Transverse colon (tissue), 4 donors: Measurements from ENCODE around the gene EYS.

Source experiments
- CTCF ChIP-seq, 5 experiments: fragments of 200-600 bp in 3 of 5; fragments of 450-650 bp in 2 of 5; sonication (generic) in 3 of 5; IDR thresholded peaks; 1 replicate in 2 of 5; 2 replicates in 3 of 5; pipeline ENCODE4 v1.5.1; 2016 to 2017; ENCODE audit warnings: antibody characterized with exemption in 5 of 5, inconsistent platforms in 3 of 5, mild to moderate bottlenecking in 2 of 5, moderate library complexity in 1 of 5
- POLR2A ChIP-seq: fragments of 450-650 bp; IDR thresholded peaks from one replicate; pipeline ENCODE4 v1.6.1; 2016; ENCODE audit warnings: antibody characterized with exemption, mild to moderate bottlenecking, moderate library complexity
- POLR2AphosphoS5 ChIP-seq, 3 donors: sonication (generic); formaldehyde crosslinking; IDR thresholded peaks; one replicate each; pipeline ENCODE4 v1.6.1; 2016; ENCODE audit warnings: antibody characterized with exemption in 3 of 3

- TF ChIP-seq CTCF (IDR thresholded peaks at IDR 0.05) (no peak), POLR2A (no peak), POLR2AphosphoS5 (IDR thresholded peaks at IDR 0.05) (no peak)
Measured at GRCh38 chr6:65631711-65632110, 75.3 kb downstream of the EYS start.
